ENCODE measurements around the gene CTNND1. TPM values are rescaled to one million over a fixed set of nuclear protein-coding genes. Genes with fewer than 3 reads are reported as not detected.

CTNND1 gene
- total and polyA plus RNA-seq, 9 of the 15 experiments (the other 6 are each of a cell fraction or from before 2014, with no cell fraction given), result 11.1 to 74.0 (median 43.3) TPM

DNA sequence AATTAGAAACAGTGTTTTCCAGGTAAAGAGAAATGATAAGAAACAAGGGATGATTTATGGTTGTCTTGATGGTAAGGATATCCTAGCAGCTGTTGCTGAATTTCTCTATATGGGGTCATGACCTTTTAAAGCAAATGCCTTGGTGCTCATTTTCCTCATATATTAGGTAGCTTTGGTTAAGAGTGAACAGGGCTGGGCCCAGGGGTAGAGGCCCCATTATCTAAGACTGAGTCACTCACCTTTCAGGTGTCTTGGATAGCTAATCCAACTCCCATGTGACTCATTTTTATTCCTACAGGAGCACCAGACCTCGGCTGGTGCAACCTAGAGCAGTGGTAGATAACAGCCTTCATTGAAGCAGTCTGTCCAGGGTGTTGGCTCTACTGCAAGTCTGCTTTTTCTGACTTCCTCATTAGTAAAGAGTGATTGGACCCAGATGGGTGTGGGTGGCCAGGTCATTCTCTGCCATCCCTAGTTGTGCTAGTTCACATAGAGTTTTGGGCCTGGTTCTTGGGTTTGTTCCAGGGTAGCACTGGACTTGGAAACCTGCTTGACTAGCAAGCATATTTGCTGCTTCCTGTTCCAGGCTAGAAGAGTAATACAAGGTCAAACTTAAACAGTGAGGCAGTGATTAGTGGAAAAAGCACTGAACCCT, 37.4 kb downstream of the CTNND1 start:
- H3K4me2 ChIP-seq (ENCODE audit: insufficient read depth, low read length), result no peak overlapping the region
- H4K20me1 ChIP-seq (replicated peaks; ENCODE audit: control insufficient read depth, insufficient read depth, low read length), result no peaks in the 10 kb centered on the region; the same call in 1 of the 2 replicates
- intact Hi-C loops (cut with micrococcal nuclease), result loop anchor here (5.0 to 10.0 kb wide), 2 partner anchors 37 to 454 kb away; partner anchors contain the start of gene CTNND1
- ChIA-PET CTCF (ENCODE audit: low intra/inter-chr PET ratio) (no interaction called here), POLR2A (interaction anchor here (0.6 to 1.2 kb wide), 2 partner anchors 20 to 47 kb away, joined by 3 to 7 read pairs; partner anchors contain the start of gene BTBD18)
- peak; percentile 62 for FAIRE-seq
- peaks cover 0 to 19% of the 10 kb centered on the region in 2 experiments; a peak in 3 of 5 replicates for H3K4me1 ChIP-seq (replicated peaks in 1 of 2; ENCODE audit: control insufficient read depth in 2 of 2, insufficient read depth in 2 of 2, low read length in 2 of 2)
- peaks cover 24% of the 10 kb centered on the region for H3K79me2 ChIP-seq (ENCODE audit: control insufficient read depth, insufficient read depth, low read length)
- no peaks in the 10 kb centered on the region for H3K9me3 ChIP-seq (replicated peaks; ENCODE audit: control insufficient read depth, insufficient read depth, low read depth, low read length)
- no peaks in the 10 kb centered on the region for H3K27me3 ChIP-seq (ENCODE audit: control insufficient read depth in 2 of 2, insufficient read depth in 2 of 2, low read length in 2 of 2)
- BruUV-seq (replicated peaks), result no TSS peak
- no peak overlapping the region for H3K9ac ChIP-seq (ENCODE audit: insufficient read depth in 1 of 2, low read depth in 2 of 2, low read length in 2 of 2)
- WGBS (ENCODE audit: insufficient coverage, low coverage, missing lambda C conversion rate), result 0% methylated on average over 1 of the region's 1 CpG
- H3K27ac ChIP-seq (ENCODE audit: extremely low read depth, low read depth, low read length), result 0 out of 3 replicates have a peak overlapping the region, but pooled peaks have one; percentile 2
- in situ Hi-C loops (cut with MboI), result no loop called here
- H2AFZ ChIP-seq (ENCODE audit: low read depth, low read length), result no peak overlapping the region
- peaks cover 62% of the 10 kb centered on the region for H3K36me3 ChIP-seq (ENCODE audit: control insufficient read depth, insufficient read depth, low read length)
- H3K9me1 ChIP-seq (ENCODE audit: control insufficient read depth, insufficient read depth, low read length), result no peaks in the 10 kb centered on the region
- H3K4me3 ChIP-seq, result no peak overlapping the region
- DNase-seq (ENCODE audit: extremely low read depth in 1 of 4, low spot score in 3 of 4), result peak; percentile 36 to 59 (median 46)
- ATAC-seq, result peak; percentile 90
- TF ChIP-seq, protein P1, sequence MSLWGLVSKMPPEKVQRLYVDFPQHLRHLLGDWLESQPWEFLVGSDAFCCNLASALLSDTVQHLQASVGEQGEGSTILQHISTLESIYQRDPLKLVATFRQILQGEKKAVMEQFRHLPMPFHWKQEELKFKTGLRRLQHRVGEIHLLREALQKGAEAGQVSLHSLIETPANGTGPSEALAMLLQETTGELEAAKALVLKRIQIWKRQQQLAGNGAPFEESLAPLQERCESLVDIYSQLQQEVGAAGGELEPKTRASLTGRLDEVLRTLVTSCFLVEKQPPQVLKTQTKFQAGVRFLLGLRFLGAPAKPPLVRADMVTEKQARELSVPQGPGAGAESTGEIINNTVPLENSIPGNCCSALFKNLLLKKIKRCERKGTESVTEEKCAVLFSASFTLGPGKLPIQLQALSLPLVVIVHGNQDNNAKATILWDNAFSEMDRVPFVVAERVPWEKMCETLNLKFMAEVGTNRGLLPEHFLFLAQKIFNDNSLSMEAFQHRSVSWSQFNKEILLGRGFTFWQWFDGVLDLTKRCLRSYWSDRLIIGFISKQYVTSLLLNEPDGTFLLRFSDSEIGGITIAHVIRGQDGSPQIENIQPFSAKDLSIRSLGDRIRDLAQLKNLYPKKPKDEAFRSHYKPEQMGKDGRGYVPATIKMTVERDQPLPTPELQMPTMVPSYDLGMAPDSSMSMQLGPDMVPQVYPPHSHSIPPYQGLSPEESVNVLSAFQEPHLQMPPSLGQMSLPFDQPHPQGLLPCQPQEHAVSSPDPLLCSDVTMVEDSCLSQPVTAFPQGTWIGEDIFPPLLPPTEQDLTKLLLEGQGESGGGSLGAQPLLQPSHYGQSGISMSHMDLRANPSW (CRISPR knock-in tag; IDR thresholded peaks at IDR 0.05), result no peak
- TF ChIP-seq ZNF764 (CRISPR knock-in tag; IDR thresholded peaks at IDR 0.05; ENCODE audit: low read depth) (no peak), RAD21 (CRISPR knock-in tag; conservative IDR thresholded peaks at IDR 0.05 in 1 of 2, IDR thresholded peaks at IDR 0.05 in 1 of 2) (peak in 1 of 2 experiments; percentile 31; a peak in 1 of 4 replicates), SRSF7 (optimal IDR thresholded peaks at IDR 0.05; ENCODE audit: low read depth, low read length) (no peak), RCOR1 (IDR thresholded peaks at IDR 0.05; ENCODE audit: borderline replicate concordance in 1 of 2, low read depth in 2 of 2, low read length in 2 of 2) (peak in 1 of 2 experiments; percentile 14; a peak in 1 of 4 replicates), TGIF2 (CRISPR knock-in tag; IDR thresholded peaks at IDR 0.05) (no peak), FOSL1 (tag; conservative IDR thresholded peaks at IDR 0.05) (peak; percentile 79), SOX6 (IDR thresholded peaks at IDR 0.05) (0 out of 2 replicates have a peak, but pooled peaks have one; percentile 23)
- TF ChIP-seq, protein P2, sequence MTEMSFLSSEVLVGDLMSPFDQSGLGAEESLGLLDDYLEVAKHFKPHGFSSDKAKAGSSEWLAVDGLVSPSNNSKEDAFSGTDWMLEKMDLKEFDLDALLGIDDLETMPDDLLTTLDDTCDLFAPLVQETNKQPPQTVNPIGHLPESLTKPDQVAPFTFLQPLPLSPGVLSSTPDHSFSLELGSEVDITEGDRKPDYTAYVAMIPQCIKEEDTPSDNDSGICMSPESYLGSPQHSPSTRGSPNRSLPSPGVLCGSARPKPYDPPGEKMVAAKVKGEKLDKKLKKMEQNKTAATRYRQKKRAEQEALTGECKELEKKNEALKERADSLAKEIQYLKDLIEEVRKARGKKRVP (CRISPR knock-in tag; IDR thresholded peaks at IDR 0.05), result peak; percentile 50; the same call in 1 of the 2 replicates
- TF ChIP-seq, protein P3, sequence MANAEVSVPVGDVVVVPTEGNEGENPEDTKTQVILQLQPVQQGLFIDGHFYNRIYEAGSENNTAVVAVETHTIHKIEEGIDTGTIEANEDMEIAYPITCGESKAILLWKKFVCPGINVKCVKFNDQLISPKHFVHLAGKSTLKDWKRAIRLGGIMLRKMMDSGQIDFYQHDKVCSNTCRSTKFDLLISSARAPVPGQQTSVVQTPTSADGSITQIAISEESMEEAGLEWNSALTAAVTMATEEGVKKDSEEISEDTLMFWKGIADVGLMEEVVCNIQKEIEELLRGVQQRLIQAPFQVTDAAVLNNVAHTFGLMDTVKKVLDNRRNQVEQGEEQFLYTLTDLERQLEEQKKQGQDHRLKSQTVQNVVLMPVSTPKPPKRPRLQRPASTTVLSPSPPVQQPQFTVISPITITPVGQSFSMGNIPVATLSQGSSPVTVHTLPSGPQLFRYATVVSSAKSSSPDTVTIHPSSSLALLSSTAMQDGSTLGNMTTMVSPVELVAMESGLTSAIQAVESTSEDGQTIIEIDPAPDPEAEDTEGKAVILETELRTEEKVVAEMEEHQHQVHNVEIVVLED (CRISPR knock-in tag; IDR thresholded peaks at IDR 0.05), result no peak
- TF ChIP-seq, protein P4, sequence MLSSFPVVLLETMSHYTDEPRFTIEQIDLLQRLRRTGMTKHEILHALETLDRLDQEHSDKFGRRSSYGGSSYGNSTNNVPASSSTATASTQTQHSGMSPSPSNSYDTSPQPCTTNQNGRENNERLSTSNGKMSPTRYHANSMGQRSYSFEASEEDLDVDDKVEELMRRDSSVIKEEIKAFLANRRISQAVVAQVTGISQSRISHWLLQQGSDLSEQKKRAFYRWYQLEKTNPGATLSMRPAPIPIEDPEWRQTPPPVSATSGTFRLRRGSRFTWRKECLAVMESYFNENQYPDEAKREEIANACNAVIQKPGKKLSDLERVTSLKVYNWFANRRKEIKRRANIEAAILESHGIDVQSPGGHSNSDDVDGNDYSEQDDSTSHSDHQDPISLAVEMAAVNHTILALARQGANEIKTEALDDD (IDR thresholded peaks at IDR 0.05), result peak; percentile 94
- TF ChIP-seq, protein P5, sequence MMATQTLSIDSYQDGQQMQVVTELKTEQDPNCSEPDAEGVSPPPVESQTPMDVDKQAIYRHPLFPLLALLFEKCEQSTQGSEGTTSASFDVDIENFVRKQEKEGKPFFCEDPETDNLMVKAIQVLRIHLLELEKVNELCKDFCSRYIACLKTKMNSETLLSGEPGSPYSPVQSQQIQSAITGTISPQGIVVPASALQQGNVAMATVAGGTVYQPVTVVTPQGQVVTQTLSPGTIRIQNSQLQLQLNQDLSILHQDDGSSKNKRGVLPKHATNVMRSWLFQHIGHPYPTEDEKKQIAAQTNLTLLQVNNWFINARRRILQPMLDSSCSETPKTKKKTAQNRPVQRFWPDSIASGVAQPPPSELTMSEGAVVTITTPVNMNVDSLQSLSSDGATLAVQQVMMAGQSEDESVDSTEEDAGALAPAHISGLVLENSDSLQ (IDR thresholded peaks at IDR 0.05), result peak; percentile 77

Measured in K562 (cell line).